Effector memory CD4-positive, alpha-beta T cell (primary cell): ENCODE measurements around the gene PRKCSH.

Experiments used
- DNase-seq, 3 donors: peaks; one replicate each; pipeline ENCODE4 v3.0.0-alpha.2; 2020
- H3K27ac ChIP-seq: 2 replicates; pipeline ENCODE4 v1.7.0; 2013; ENCODE audit warnings: mild to moderate bottlenecking, low read length, moderate library complexity; ENCODE audit not compliant: insufficient read depth, poor library complexity, severe bottlenecking
- H3K27me3 ChIP-seq: replicated peaks from 2 replicates; pipeline ENCODE4 v1.7.0; 2013; ENCODE audit warnings: mild to moderate bottlenecking, low read length; ENCODE audit not compliant: insufficient read depth, control insufficient read depth, poor library complexity, severe bottlenecking
- H3K36me3 ChIP-seq: 2 replicates; pipeline ENCODE4 v1.7.0; 2013; ENCODE audit warnings: mild to moderate bottlenecking, low read length, moderate library complexity; ENCODE audit not compliant: control insufficient read depth, insufficient read depth
- H3K4me1 ChIP-seq: 2 replicates; pipeline ENCODE4 v1.7.0; 2013; ENCODE audit warnings: low read length, mild to moderate bottlenecking; ENCODE audit not compliant: control insufficient read depth, insufficient read depth, poor library complexity, severe bottlenecking
- H3K4me3 ChIP-seq: 2 replicates; pipeline ENCODE4 v1.7.0; 2013; ENCODE audit warnings: low read length, low read depth, mild to moderate bottlenecking; ENCODE audit not compliant: insufficient read depth, poor library complexity, severe bottlenecking
- H3K9me3 ChIP-seq: 2 replicates; pipeline ENCODE4 v1.7.0; 2013; ENCODE audit warnings: mild to moderate bottlenecking, low read length, moderate library complexity; ENCODE audit not compliant: control insufficient read depth

PRKCSH gene

GRCh38 chr19:11485245-11485837, 49.9 kb downstream of the PRKCSH start:
- no peak overlapping the region for H3K4me3 ChIP-seq
- H3K9me3 ChIP-seq, result no peaks in the 10 kb centered on the region
- H3K4me1 ChIP-seq, result peaks cover 18% of the 10 kb centered on the region
- H3K27me3 ChIP-seq, result peaks cover 25% of the 10 kb centered on the region
- no peak overlapping the region for H3K27ac ChIP-seq
- no peak for DNase-seq
- peaks cover 2% of the 10 kb centered on the region for H3K36me3 ChIP-seq

DNA sequence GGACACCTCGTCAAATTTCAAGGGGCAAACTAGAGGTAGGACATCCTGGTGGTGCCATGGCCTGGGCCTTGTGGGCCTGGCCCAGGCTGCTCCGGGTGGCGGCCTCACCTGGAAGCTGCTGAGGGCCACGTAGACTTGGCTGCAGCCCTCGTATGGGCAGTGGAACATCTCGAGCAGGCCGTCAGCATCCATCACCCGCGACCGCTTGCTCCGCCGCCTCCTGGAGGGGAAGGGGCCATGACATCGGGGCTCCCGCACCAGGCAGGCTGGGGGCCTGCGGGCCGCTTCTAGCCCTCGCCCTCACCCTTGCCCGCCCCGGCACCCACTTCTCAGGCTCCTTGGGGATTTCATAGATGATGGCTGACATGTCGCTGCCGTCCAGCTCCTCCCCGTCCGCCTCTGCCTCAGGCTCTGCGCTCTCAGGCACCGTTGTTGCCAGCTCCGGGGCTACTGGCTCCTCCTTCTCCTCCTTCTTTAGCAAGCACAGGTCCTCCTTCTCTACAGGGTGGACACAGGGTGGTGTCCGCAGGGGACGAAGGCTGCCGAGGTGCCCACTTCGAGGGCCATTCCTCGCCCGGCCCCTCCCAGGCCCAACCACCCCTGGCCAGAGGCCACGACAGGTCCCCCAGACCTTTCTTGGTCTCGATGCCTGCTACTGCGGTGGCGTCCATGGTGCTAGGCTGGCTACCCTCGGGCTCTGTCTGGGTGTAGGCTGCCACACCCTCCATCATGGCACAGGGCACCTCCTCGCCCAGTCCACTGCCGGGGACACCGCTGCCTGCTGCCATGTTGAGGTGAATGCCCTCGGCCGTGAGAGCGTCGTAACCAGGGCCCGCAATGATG, 51.4 kb downstream of the PRKCSH start:
- no peak overlapping the region for H3K27ac ChIP-seq
- no peak overlapping the region for H3K4me3 ChIP-seq
- H3K4me1 ChIP-seq, result peaks cover 12% of the 10 kb centered on the region
- no peaks in the 10 kb centered on the region for H3K9me3 ChIP-seq
- peaks cover 13% of the 10 kb centered on the region for H3K27me3 ChIP-seq
- no peak for DNase-seq
- H3K36me3 ChIP-seq, result peaks cover 2% of the 10 kb centered on the region

GRCh38 chr19:11489378-11489777, 53.9 kb downstream of the PRKCSH start:
- H3K9me3 ChIP-seq, result no peaks in the 10 kb centered on the region
- peaks cover 5% of the 10 kb centered on the region for H3K36me3 ChIP-seq
- H3K27me3 ChIP-seq, result no peaks in the 10 kb centered on the region
- H3K4me3 ChIP-seq, result no peak overlapping the region
- H3K4me1 ChIP-seq, result no peaks in the 10 kb centered on the region
- no peak for DNase-seq
- H3K27ac ChIP-seq, result no peak overlapping the region

- peaks cover 16% of the 10 kb centered on the region for H3K36me3 ChIP-seq
- H3K4me3 ChIP-seq, result no peak overlapping the region
- no peak for DNase-seq
- no peaks in the 10 kb centered on the region for H3K27me3 ChIP-seq
- H3K9me3 ChIP-seq, result no peaks in the 10 kb centered on the region
- no peak overlapping the region for H3K27ac ChIP-seq
- no peaks in the 10 kb centered on the region for H3K4me1 ChIP-seq
Observed at GRCh38 chr19:11494634-11495285, 59.3 kb downstream of the PRKCSH start.

DNA sequence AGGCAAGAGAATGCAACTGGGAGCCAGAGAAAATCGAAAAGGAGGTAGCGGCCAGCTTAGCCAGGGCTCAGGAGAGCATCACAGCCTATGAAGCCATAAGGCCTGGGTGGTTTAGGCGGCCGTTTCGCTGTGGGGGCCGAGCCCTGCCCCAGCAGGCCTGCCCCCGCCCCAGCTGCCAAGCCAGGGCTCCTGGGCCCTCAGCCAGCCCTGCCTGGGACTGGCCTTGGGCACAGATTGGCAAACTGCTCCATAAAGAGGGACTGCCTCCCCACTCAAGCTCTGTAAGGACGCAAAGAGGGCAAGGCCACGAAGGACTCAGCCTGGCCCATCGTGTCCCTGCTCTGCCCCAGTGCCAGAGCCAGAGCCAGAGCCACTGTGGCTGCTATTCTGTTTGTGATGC, 60.0 kb downstream of the PRKCSH start:
- Histone ChIP-seq H3K27ac (no peak overlapping the region), H3K4me3 (no peak overlapping the region), H3K36me3 (peaks cover 14% of the 10 kb centered on the region), H3K4me1 (no peaks in the 10 kb centered on the region), H3K9me3 (no peaks in the 10 kb centered on the region), H3K27me3 (no peaks in the 10 kb centered on the region)
- no peak for DNase-seq

- Histone ChIP-seq H3K27me3 (no peaks in the 10 kb centered on the region), H3K9me3 (no peaks in the 10 kb centered on the region), H3K27ac (no peak overlapping the region), H3K4me3 (no peak overlapping the region), H3K36me3 (peaks cover 14% of the 10 kb centered on the region), H3K4me1 (no peaks in the 10 kb centered on the region)
- DNase-seq, result no peak
Observed at GRCh38 chr19:11495885-11496284, 60.5 kb downstream of the PRKCSH start.

GRCh38 chr19:11496391-11497163, 61.1 kb downstream of the PRKCSH start:
- Histone ChIP-seq H3K9me3 (no peaks in the 10 kb centered on the region), H3K4me3 (no peak overlapping the region), H3K36me3 (peaks cover 14% of the 10 kb centered on the region), H3K27ac (no peak overlapping the region), H3K4me1 (no peaks in the 10 kb centered on the region), H3K27me3 (no peaks in the 10 kb centered on the region)
- peak; percentile 24 to 49 (median 32) for DNase-seq

DNA sequence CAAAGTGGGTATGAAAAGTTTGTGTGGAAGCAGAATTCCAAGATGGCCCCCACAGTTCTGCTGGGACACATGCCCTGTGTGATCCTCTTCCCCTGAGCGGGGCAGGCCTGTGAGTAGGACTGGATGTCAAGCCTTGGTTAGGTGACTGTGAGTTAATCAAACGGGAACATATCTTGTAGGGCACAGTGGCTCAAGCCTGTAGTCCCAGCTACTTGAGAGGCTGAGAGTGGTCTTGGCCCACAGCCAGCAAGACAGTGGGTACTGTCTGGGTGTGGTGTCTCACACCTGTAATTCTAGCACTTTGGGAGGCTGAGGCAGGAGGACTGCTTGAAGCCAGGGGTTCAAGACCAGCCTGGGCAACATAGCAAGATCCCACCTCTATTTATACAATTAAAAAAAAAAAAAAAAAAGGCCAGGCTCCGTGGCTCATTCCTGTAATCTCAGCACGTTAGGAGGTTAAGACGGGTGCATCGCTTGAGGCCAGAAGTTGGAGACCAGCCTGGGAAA, 63.8 kb downstream of the PRKCSH start:
- no peak overlapping the region for H3K27ac ChIP-seq
- H3K4me1 ChIP-seq, result no peaks in the 10 kb centered on the region
- H3K4me3 ChIP-seq, result no peak overlapping the region
- H3K27me3 ChIP-seq, result no peaks in the 10 kb centered on the region
- peaks cover 12% of the 10 kb centered on the region for H3K36me3 ChIP-seq
- no peak for DNase-seq
- no peaks in the 10 kb centered on the region for H3K9me3 ChIP-seq

DNA sequence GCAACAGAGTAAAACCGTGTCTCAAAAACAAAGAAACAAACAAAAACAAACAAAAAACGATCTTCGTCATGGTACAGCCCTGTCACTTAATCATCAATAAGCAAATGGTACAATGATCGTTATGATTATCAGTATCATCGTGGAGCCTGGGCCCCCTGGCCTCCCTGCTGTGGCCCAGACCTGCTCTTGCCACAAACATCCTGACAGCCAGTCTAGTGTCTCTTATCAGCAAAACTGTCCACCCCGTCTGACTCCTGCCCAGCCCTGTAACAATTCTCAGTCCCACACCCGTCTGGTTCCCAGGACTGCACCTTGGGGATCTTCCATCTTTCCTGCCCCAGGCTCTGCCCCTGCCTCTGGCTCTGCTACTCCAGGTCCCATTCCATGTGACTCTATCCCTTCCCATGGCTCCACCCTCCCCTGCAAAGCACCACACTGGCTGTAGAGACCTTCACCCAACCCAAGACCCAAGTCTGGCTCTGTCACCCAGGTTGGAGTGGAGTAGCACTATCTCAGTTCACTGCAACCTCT, 64.5 kb downstream of the PRKCSH start:
- Histone ChIP-seq H3K27me3 (no peaks in the 10 kb centered on the region), H3K4me1 (peaks cover 5% of the 10 kb centered on the region), H3K9me3 (no peaks in the 10 kb centered on the region), H3K36me3 (peaks cover 10% of the 10 kb centered on the region), H3K4me3 (no peak overlapping the region), H3K27ac (no peak overlapping the region)
- no peak for DNase-seq
